A549 (cell line): Measurements from ENCODE around the gene POLR2F. TPM values are rescaled to one million over a fixed set of nuclear protein-coding genes. Genes with fewer than 3 reads are reported as not detected.

Source experiments
- ATAC-seq, 2 experiments: fragments of 200-7000 bp in 1 of 2; fragments of >200 bp in 1 of 2; cut with Nextera tagmentation in 1 of 2; cut with Tn5 transposase in 1 of 2; 3 replicates each; pipeline versions ENCODE4 v1.8.0 to v1.9.1; 2018 to 2020; ENCODE audit warnings: mild to moderate bottlenecking in 1 of 2, moderate library complexity in 1 of 2
- CTCF ChIA-PET: fragments of 300-600 bp; sonication (Branson Sonifier 250); formaldehyde crosslinking; extraction: SDS; loops from one replicate; lab custom pipeline; 2021; ENCODE audit warnings: antibody characterized with exemption, inconsistent platforms; lab: Yijun Ruan, JAX
- POLR2A ChIA-PET: fragments of 350-600 bp; formaldehyde crosslinking; extraction: SDS; loops from one replicate; lab custom pipeline; 2021; ENCODE audit warnings: antibody characterized with exemption, inconsistent platforms; lab: Yijun Ruan, JAX
- DNase-seq, 2 experiments: peaks; one replicate each; pipeline versions ENCODE4 v3.0.0 to v3.0.0-alpha.2; 2011 to 2016; ENCODE audit warnings: low read depth in 1 of 2, low spot score in 1 of 2
- FAIRE-seq: peaks from 2 replicates; lab custom pipeline; 2011; peaks lifted over from hg19 to GRCh38; lab: Jason Lieb, UNC
- H3K27ac ChIP-seq, 2 experiments: fragments of >200 bp; sonication (Bioruptor Twin); formaldehyde crosslinking; 3 replicates each; pipeline ENCODE4 v1.5.1; 2016 to 2017
- H3K4me1 ChIP-seq: fragments of >200 bp; sonication (Bioruptor Twin); formaldehyde crosslinking; 3 replicates; pipeline ENCODE4 v1.6.1; 2016
- H3K4me2 ChIP-seq: fragments of >200 bp; sonication (Bioruptor Twin); formaldehyde crosslinking; 3 replicates; pipeline ENCODE4 v1.6.1; 2016
- H3K4me3 ChIP-seq: fragments of >200 bp; sonication (Bioruptor Twin); formaldehyde crosslinking; 3 replicates; pipeline ENCODE4 v1.5.1; 2016
- H3K9me3 ChIP-seq: fragments of >200 bp; sonication (Bioruptor Twin); formaldehyde crosslinking; 3 replicates; pipeline ENCODE4 v1.6.1; 2016
- CBX8 ChIP-seq: fragments of 200-600 bp; sonication (generic); IDR thresholded peaks from 2 replicates; pipeline ENCODE4 v1.6.1; 2016
- E2F6 ChIP-seq: IDR thresholded peaks from 2 replicates; pipeline ENCODE4 v1.6.1; 2012; ENCODE audit warnings: low read depth, borderline replicate concordance
- FOSL2 ChIP-seq, 2 experiments: fragments of 450-650 bp in 1 of 2; fragments of >200 bp in 1 of 2; sonication (Bioruptor Twin) in 1 of 2; formaldehyde crosslinking; IDR thresholded peaks; 2 replicates each; pipeline versions ENCODE4 v1.5.0 to v1.6.1; 2016 to 2020; ENCODE audit warnings: mild to moderate bottlenecking in 1 of 2, moderate library complexity in 1 of 2
- HES2 ChIP-seq: fragments of >200 bp; sonication (Bioruptor Twin); formaldehyde crosslinking; IDR thresholded peaks from 2 replicates; pipeline ENCODE4 v1.6.1; 2016
- JUNB ChIP-seq: fragments of >200 bp; sonication (Bioruptor Twin); formaldehyde crosslinking; IDR thresholded peaks from 2 replicates; pipeline ENCODE4 v1.6.1; 2016
- KDM1A ChIP-seq: fragments of 200-600 bp; sonication (generic); IDR thresholded peaks from 2 replicates; pipeline ENCODE4 v1.6.1; 2016; ENCODE audit warnings: low read depth, mild to moderate bottlenecking
- NFE2L2 ChIP-seq: fragments of 150-350 bp; conservative IDR thresholded peaks from 2 replicates; pipeline ENCODE4 v1.6.1; 2014; ENCODE audit warnings: low read length
- NR3C1 ChIP-seq: fragments of >200 bp; sonication (Bioruptor Twin); formaldehyde crosslinking; IDR thresholded peaks from 3 replicates; pipeline ENCODE4 v1.6.1; 2017
- PHF8 ChIP-seq: fragments of 200-600 bp; sonication (generic); IDR thresholded peaks from 2 replicates; pipeline ENCODE4 v1.6.1; 2016; ENCODE audit warnings: low read depth, mild to moderate bottlenecking, antibody characterized with exemption, moderate library complexity, borderline replicate concordance
- RFX5 ChIP-seq: fragments of 450-650 bp; IDR thresholded peaks from 2 replicates; pipeline ENCODE4 v1.7.1; 2014; ENCODE audit warnings: antibody characterized with exemption, mild to moderate bottlenecking, moderate library complexity
- TP53 ChIP-seq: fragments of 250-450 bp; sonication (Bioruptor Pico); IDR thresholded peaks from 2 replicates; pipeline ENCODE4 v1.5.0; 2021; ENCODE audit warnings: mild to moderate bottlenecking, moderate library complexity
- ZFP36 ChIP-seq: fragments of 450-650 bp; IDR thresholded peaks from 2 replicates; pipeline ENCODE4 v1.6.1; 2014; ENCODE audit warnings: borderline replicate concordance; ENCODE audit not compliant: partially characterized antibody
- ZSCAN20 ChIP-seq: fragments of 250-450 bp; sonication (Bioruptor Pico); IDR thresholded peaks from 2 replicates; pipeline ENCODE4 v1.8.0; 2022; ENCODE audit warnings: mild to moderate bottlenecking, moderate library complexity
- whole genome bisulfite sequencing: methylation state at CpG from one replicate; pipeline ENCODE4 v1.1.6; 2017; ENCODE audit errors: missing lambda C conversion rate; 5-methylcytosine and 5-hydroxymethylcytosine counted together
- polyA plus RNA-seq, 4 experiments: library from polyadenylated mRNA; depleted of rRNA in 3 of 4; stranded (reverse); fragments of >200 nt; fragmentation: RNase III in 1 of 4; extraction: RNeasy Plus Mini Kit Qiagen cat#74134 plus additional on column Dnase treatment in 1 of 4; gene quantifications; 2 replicates in 3 of 4; 3 replicates in 1 of 4; pipeline ENCODE4 v1.2.3, GENCODE V29; 2011 to 2017
- TF ChIP-seq, protein P1 (sequence below): fragments of >200 bp; sonication (Bioruptor Twin); formaldehyde crosslinking; IDR thresholded peaks from 3 replicates; pipeline ENCODE4 v1.5.1; 2016
- TF ChIP-seq, protein P2 (sequence below): fragments of 450-650 bp; IDR thresholded peaks from 2 replicates; pipeline ENCODE4 v1.6.1; 2014; ENCODE audit warnings: antibody characterized with exemption
- TF ChIP-seq, protein P3 (sequence below): fragments of 200-600 bp; sonication (generic); IDR thresholded peaks from 2 replicates; pipeline ENCODE4 v1.6.1; 2016; ENCODE audit warnings: antibody characterized with exemption, mild to moderate bottlenecking, moderate library complexity
- TF ChIP-seq, protein P4 (sequence below): IDR thresholded peaks from 2 replicates; pipeline ENCODE4 v1.6.1; 2012

Gene POLR2F
- polyA plus RNA-seq, 2 of the 4 experiments (the other 2 are of a cell fraction): 90.0 to 183 TPM

- Histone ChIP-seq H3K4me2 (no peak overlapping the region), H3K4me3 (no peak overlapping the region), H3K9me3 (no peaks in the 10 kb centered on the region), H3K27ac (no peak overlapping the region), H3K4me1 (peaks cover 10% of the 10 kb centered on the region; the same call in 2 of the 3 replicates)
- no peak for DNase-seq
- 91% methylated on average over 7 of the region's 8 CpGs for WGBS
- ChIA-PET CTCF (interaction anchor here (1.1 to 1.6 kb wide), 2 partner anchors 22 to 94 kb away, joined by 3 read pairs; no protein-coding TSS in a partner anchor), POLR2A (no interaction called here)
- no peak for FAIRE-seq
- no peak for ATAC-seq
- TF ChIP-seq, protein P1, sequence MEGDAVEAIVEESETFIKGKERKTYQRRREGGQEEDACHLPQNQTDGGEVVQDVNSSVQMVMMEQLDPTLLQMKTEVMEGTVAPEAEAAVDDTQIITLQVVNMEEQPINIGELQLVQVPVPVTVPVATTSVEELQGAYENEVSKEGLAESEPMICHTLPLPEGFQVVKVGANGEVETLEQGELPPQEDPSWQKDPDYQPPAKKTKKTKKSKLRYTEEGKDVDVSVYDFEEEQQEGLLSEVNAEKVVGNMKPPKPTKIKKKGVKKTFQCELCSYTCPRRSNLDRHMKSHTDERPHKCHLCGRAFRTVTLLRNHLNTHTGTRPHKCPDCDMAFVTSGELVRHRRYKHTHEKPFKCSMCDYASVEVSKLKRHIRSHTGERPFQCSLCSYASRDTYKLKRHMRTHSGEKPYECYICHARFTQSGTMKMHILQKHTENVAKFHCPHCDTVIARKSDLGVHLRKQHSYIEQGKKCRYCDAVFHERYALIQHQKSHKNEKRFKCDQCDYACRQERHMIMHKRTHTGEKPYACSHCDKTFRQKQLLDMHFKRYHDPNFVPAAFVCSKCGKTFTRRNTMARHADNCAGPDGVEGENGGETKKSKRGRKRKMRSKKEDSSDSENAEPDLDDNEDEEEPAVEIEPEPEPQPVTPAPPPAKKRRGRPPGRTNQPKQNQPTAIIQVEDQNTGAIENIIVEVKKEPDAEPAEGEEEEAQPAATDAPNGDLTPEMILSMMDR: no peak
- no peak for TF ChIP-seq KDM1A
Observed at GRCh38 chr22:37912171-37912570, 41.3 kb upstream of the POLR2F start.

DNA sequence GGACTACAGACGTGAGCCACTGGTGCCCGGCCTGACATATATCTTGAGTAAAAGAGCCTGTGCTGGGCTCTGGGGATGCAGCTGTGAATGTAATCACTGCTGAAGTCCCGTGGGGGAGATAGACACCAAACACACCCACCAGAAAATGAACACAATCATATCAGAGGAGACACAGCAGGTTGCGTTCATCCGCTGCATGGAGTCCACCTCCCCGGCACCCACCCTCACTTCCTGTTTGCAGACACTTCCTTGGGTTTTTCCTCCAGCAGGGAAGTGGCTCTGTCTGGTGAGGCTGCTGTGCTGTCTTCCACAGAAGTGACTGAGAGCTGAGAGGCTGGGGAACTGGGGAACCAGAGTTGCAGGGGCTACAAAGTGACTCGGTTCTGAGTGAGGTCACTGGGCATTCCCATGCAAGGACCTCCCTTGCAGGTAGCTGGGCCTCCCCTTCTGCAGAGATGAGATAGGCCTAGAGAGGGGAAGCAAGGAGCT lies 40.2 kb upstream of the POLR2F start:
- Histone ChIP-seq H3K9me3 (no peaks in the 10 kb centered on the region), H3K27ac (no peak overlapping the region), H3K4me2 (no peak overlapping the region), H3K4me3 (no peak overlapping the region), H3K4me1 (no peaks in the 10 kb centered on the region; the same call in 2 of the 3 replicates)
- POLR2A ChIA-PET: no interaction called here
- FAIRE-seq (no peak), ATAC-seq (no peak)
- WGBS: 80% methylated on average over 7 of the region's 7 CpGs
- CTCF ChIA-PET: interaction anchor here (1.1 to 1.8 kb wide), 2 partner anchors 21 to 96 kb away, joined by 3 to 6 read pairs; no protein-coding TSS in a partner anchor
- TF ChIP-seq ZSCAN20 (CRISPR knock-in tag) (no peak), RFX5 (no peak), TP53 (no peak), NR3C1 (no peak), FOSL2 (IDR thresholded peaks at IDR 0.05) (no peak), FOSL2 (CRISPR knock-in tag; IDR thresholded peaks at IDR 0.05) (no peak), CBX8 (no peak), PHF8 (no peak), JUNB (no peak), ZFP36 (no peak), E2F6 (no peak), KDM1A (no peak), HES2 (no peak), NFE2L2 (no peak)
- TF ChIP-seq, protein P2, sequence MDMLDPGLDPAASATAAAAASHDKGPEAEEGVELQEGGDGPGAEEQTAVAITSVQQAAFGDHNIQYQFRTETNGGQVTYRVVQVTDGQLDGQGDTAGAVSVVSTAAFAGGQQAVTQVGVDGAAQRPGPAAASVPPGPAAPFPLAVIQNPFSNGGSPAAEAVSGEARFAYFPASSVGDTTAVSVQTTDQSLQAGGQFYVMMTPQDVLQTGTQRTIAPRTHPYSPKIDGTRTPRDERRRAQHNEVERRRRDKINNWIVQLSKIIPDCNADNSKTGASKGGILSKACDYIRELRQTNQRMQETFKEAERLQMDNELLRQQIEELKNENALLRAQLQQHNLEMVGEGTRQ: no peak
- TF ChIP-seq, protein P3, sequence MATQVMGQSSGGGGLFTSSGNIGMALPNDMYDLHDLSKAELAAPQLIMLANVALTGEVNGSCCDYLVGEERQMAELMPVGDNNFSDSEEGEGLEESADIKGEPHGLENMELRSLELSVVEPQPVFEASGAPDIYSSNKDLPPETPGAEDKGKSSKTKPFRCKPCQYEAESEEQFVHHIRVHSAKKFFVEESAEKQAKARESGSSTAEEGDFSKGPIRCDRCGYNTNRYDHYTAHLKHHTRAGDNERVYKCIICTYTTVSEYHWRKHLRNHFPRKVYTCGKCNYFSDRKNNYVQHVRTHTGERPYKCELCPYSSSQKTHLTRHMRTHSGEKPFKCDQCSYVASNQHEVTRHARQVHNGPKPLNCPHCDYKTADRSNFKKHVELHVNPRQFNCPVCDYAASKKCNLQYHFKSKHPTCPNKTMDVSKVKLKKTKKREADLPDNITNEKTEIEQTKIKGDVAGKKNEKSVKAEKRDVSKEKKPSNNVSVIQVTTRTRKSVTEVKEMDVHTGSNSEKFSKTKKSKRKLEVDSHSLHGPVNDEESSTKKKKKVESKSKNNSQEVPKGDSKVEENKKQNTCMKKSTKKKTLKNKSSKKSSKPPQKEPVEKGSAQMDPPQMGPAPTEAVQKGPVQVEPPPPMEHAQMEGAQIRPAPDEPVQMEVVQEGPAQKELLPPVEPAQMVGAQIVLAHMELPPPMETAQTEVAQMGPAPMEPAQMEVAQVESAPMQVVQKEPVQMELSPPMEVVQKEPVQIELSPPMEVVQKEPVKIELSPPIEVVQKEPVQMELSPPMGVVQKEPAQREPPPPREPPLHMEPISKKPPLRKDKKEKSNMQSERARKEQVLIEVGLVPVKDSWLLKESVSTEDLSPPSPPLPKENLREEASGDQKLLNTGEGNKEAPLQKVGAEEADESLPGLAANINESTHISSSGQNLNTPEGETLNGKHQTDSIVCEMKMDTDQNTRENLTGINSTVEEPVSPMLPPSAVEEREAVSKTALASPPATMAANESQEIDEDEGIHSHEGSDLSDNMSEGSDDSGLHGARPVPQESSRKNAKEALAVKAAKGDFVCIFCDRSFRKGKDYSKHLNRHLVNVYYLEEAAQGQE: no peak
- TF ChIP-seq, protein P4, sequence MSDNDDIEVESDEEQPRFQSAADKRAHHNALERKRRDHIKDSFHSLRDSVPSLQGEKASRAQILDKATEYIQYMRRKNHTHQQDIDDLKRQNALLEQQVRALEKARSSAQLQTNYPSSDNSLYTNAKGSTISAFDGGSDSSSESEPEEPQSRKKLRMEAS: no peak
- TF ChIP-seq, all 56 proteins: peak for 0
- DNase-seq: no peak
